Activated B cell treated with CpG ODN at 0.5 μM for 24 hours (primary cell): ENCODE results near the gene ZFAND2B. TPM values are rescaled to one million over a fixed set of nuclear protein-coding genes. Genes with fewer than 3 reads are reported as not detected.

Source experiments
- ATAC-seq: fragments of 200-7000 bp; cut with Tn5 transposase; one replicate; pipeline ENCODE4 v1.10.0; 2021; ENCODE audit warnings: low read depth, mild to moderate bottlenecking, moderate library complexity
- CTCF ChIA-PET: fragments of 350-600 bp; sonication (Branson Sonifier 250); formaldehyde crosslinking; loops from one replicate; lab custom pipeline; 2021; ENCODE audit warnings: antibody characterized with exemption; lab: Charles Lee
- POLR2A ChIA-PET: fragments of 350-600 bp; sonication (Branson Sonifier 250); formaldehyde crosslinking; loops from one replicate; lab custom pipeline; 2021; ENCODE audit warnings: antibody characterized with exemption; lab: Charles Lee
- DNase-seq: peaks from one replicate; pipeline ENCODE4 v3.0.0; 2022
- H3K27ac Mint-ChIP-seq: one replicate; pipeline ENCODE4 v1.8.0; 2020; ENCODE audit warnings: mixed read lengths
- H3K27me3 Mint-ChIP-seq: one replicate; pipeline ENCODE4 v1.8.0; 2021; ENCODE audit warnings: mixed read lengths
- H3K36me3 Mint-ChIP-seq: one replicate; pipeline ENCODE4 v1.8.0; 2021; ENCODE audit warnings: low read depth, mixed read lengths
- H3K4me1 Mint-ChIP-seq: one replicate; pipeline ENCODE4 v1.8.0; 2021; ENCODE audit warnings: mixed read lengths
- H3K4me3 Mint-ChIP-seq: one replicate; pipeline ENCODE4 v1.8.0; 2020; ENCODE audit warnings: mild to moderate bottlenecking, mixed read lengths
- H3K9me3 Mint-ChIP-seq: one replicate; pipeline ENCODE4 v1.8.0; 2020; ENCODE audit warnings: mixed read lengths
- CTCF ChIP-seq: fragments of 200-600 bp; IDR thresholded peaks from one replicate; pipeline ENCODE4 v1.8.0; 2022; ENCODE audit warnings: antibody characterized with exemption, mild to moderate bottlenecking
- intact Hi-C: fragments of 100-400 bp; cut with micrococcal nuclease; formaldehyde crosslinking; loops from one replicate; pipeline ENCODE4 v1.15.1; 2024
- total RNA-seq: library from RNA; stranded (reverse); gene quantifications from 2 replicates; pipeline ENCODE4 v1.2.3, GENCODE V29; 2022

Gene ZFAND2B
- total RNA-seq, 1 donor from 2014 or later = 47.2 TPM

- no peaks in the 10 kb centered on the region for H3K9me3 Mint-ChIP-seq
- H3K27ac Mint-ChIP-seq = no peak overlapping the region
- peaks cover 23% of the 10 kb centered on the region for H3K4me1 Mint-ChIP-seq
- intact Hi-C loops = no loop called here
- no peak for TF ChIP-seq CTCF
- no peaks in the 10 kb centered on the region for H3K27me3 Mint-ChIP-seq
- POLR2A ChIA-PET = interaction anchor here (0.6 to 4.8 kb wide), 3 partner anchors 17 to 50 kb away, joined by 3 to 35 read pairs (median 6); partner anchors contain the start of gene ZFAND2B
- no peak for ATAC-seq
- CTCF ChIA-PET = interaction anchor here (1.2 to 1.8 kb wide), 3 partner anchors 10 to 114 kb away, joined by 3 to 5 read pairs (median 4); no protein-coding TSS in a partner anchor
- peaks cover 71% of the 10 kb centered on the region for H3K36me3 Mint-ChIP-seq
- no peak for DNase-seq
- no peak overlapping the region for H3K4me3 Mint-ChIP-seq
Observed at GRCh38 chr2:219180961-219181360, 25.6 kb upstream of the ZFAND2B start.

- no peak overlapping the region for H3K4me3 Mint-ChIP-seq
- no peaks in the 10 kb centered on the region for H3K27me3 Mint-ChIP-seq
- no peak for DNase-seq
- H3K4me1 Mint-ChIP-seq = peaks cover 21% of the 10 kb centered on the region
- no peak for ATAC-seq
- intact Hi-C loops = no loop called here
- no peak for TF ChIP-seq CTCF
- no peak overlapping the region for H3K27ac Mint-ChIP-seq
- H3K9me3 Mint-ChIP-seq = no peaks in the 10 kb centered on the region
- CTCF ChIA-PET = interaction anchor here (0.8 to 1.8 kb wide), 4 partner anchors 10 to 113 kb away, joined by 3 to 5 read pairs (median 4); no protein-coding TSS in a partner anchor
- H3K36me3 Mint-ChIP-seq = peaks cover 69% of the 10 kb centered on the region
- POLR2A ChIA-PET = interaction anchor here (0.6 to 4.8 kb wide), 4 partner anchors 25 to 68 kb away, joined by 3 to 35 read pairs (median 5); partner anchors contain the start of gene ZFAND2B
Observed at GRCh38 chr2:219181531-219181930, 25.1 kb upstream of the ZFAND2B start.

GRCh38 chr2:219182331-219183150, 24.0 kb upstream of the ZFAND2B start:
- ChIA-PET POLR2A (interaction anchor here (0.7 to 4.8 kb wide), 5 partner anchors 24 to 92 kb away, joined by 4 to 35 read pairs (median 4); partner anchors contain the start of genes TUBA4A, TUBA4B and ZFAND2B), CTCF (interaction anchor here (0.7 to 1.6 kb wide), 2 partner anchors 22 to 35 kb away, joined by 3 to 4 read pairs; partner anchors contain the start of gene NHEJ1)
- Mint-ChIP-seq H3K4me1 (peaks cover 25% of the 10 kb centered on the region), H3K9me3 (no peaks in the 10 kb centered on the region), H3K36me3 (peaks cover 63% of the 10 kb centered on the region), H3K27ac (no peak overlapping the region), H3K27me3 (no peaks in the 10 kb centered on the region), H3K4me3 (no peak overlapping the region)
- DNase-seq (no peak), ATAC-seq (no peak)
- intact Hi-C loops = no loop called here
- TF ChIP-seq CTCF = no peak

- ChIA-PET POLR2A (interaction anchor here (1.4 to 4.8 kb wide), 3 partner anchors 23 to 70 kb away, joined by 4 to 35 read pairs (median 4); partner anchors contain the start of genes TUBA4A, TUBA4B and ZFAND2B), CTCF (no interaction called here)
- H3K4me3 Mint-ChIP-seq = no peak overlapping the region
- H3K4me1 Mint-ChIP-seq = peaks cover 23% of the 10 kb centered on the region
- peaks cover 60% of the 10 kb centered on the region for H3K36me3 Mint-ChIP-seq
- no peak for ATAC-seq
- H3K27ac Mint-ChIP-seq = no peak overlapping the region
- no peaks in the 10 kb centered on the region for H3K9me3 Mint-ChIP-seq
- no peak for TF ChIP-seq CTCF
- no peaks in the 10 kb centered on the region for H3K27me3 Mint-ChIP-seq
- intact Hi-C loops = no loop called here
- DNase-seq = no peak
Observed at GRCh38 chr2:219183151-219183772, 23.3 kb upstream of the ZFAND2B start.
